ENCODE measurements around the gene ZNF195.
"Not testable (repeated sequence)": the region's sequence is repeated elsewhere in the genome, so short reads cannot be mapped to it uniquely, and the experiment has no call there.

The ZNF195 gene

GRCh38 chr11:3378426-3379423 lies at the start of gene ZNF195:
Gene ZNF195 (minus strand): TSS chr11:3379146. CDS start chr11:3379040, 106 bp downstream.
- peak; percentile 96 for DNase-seq

- DNase-seq, result not testable (repeated sequence)
These were observed 49.1 kb upstream of the ZNF195 start for GRCh38 chr11:3428076-3428475.

GRCh38 chr11:3426541-3426940 lies 47.6 kb upstream of the ZNF195 start:
- DNase-seq, result not testable (repeated sequence)

- DNase-seq, result not testable (repeated sequence)
These were observed 45.0 kb upstream of the ZNF195 start for GRCh38 chr11:3423928-3424327.

GRCh38 chr11:3423138-3423731 lies 44.3 kb upstream of the ZNF195 start:
- DNase-seq, result not testable (repeated sequence)

DNA sequence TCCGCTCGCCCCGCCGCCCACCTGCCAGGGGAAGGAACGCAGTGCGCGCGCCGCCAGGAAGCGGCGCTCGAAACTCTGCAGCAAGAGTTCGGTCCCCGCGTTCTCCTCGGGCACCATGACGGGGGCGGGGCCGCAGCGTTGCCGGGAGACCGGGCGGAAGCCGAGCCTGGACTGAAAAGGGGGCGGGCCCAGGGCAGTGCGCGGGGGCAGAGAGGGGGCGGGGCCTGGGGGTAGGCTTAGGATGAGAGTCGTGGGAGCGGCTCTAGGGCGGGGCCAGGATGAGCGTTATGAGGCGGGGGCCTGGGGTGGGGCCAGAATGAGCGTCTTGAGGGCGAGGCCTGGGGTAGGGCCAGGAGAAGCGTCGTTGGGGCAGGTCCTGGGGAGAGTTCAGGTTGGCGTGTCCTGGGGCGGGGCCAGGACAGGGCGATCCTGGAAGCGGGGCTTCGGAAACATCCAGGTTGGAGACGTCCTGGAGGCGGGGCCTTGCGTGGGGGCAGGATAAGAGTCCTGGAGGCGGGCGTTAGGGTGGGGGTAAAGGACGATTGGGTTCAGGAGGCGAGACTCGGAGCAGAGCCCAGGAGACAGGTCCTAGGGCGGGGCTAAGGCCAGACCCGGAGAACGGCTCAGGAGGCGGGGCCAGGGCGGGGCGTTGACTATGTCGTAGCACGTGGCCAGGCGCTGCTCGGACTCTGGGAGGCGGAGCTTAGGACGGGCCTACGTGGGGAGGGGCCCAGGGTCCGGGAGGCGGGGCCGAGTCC lies 43.6 kb upstream of the ZNF195 start:
- peak; percentile 96 for DNase-seq

DNA sequence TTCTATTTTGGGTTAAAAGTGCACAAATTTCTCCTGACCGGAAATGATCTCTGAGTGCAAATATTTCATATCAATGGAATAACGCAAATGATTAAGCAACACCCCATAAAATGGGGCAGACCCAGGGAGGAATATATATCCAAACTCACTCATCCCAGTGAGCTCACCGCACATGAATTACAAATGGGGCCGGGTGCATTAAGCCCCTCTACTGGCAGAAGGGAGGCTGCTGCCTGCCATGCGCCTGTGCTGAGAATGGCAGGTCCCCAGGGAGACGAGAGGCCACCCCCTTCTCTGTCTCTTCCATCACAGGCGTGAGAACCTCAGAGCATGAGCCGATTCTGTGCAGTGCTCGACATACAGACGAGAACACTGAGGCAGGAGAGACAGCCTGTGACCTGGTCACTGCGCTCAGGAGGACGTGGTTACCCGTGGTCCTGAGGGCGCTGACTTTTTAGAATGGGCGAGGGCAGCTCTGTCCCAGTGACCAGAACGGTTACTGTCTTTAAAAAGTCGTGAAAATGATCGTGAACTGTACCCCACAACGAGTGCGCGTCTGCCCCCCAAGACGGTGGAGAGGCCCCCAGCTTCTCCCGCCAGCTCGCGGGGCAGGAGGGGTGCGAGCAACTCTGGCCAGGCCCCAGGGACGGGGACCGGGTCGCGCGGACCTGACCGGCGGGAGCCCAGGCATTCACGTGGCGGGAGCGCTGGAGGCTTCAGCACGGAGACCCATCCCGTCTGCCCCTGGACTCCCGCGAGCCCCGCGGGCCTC lies 42.8 kb upstream of the ZNF195 start:
- DNase-seq, result peak; percentile 59

DNA sequence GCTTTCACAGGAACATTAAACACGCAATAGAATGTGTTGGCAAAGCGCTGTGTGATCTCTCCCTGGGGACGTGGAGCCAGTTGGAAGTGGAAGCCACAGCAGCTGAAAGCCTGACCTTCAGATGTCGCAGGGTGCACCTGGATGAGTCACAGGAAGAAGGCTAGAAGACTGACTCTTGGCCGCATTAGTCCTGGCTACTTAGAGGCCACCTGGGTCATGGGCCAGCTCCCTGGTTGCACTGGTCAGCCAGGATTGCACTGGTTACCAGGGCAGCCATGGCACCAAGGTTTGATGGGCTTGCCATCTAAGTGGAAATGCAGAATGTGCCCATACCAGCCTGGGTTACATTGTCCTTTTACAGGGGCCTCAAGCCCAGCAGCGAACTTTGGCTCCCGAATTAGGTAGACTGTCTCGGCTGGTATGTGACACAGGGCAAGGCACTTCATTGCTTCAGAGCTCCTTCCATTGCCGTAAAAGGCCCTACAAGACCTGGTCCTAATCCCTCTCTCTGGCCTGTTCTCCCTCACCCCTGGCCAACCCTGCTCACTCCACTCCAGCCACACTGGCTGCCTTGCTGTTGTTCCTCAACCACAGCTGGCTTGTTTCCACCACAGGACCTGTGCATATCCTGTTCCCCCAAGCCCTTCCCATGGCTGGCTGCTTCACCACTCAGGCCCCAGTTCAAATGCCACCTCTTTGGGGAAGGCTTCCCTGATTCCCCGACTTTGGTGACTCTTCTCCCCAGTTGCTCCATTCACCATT lies 41.5 kb upstream of the ZNF195 start:
- not testable (repeated sequence) for DNase-seq

- DNase-seq, result not testable (repeated sequence)
These were observed 40.5 kb upstream of the ZNF195 start for GRCh38 chr11:3419496-3419895.

GRCh38 chr11:3417047-3417446 lies 38.1 kb upstream of the ZNF195 start:
- DNase-seq, result peak; percentile 68

GRCh38 chr11:3415301-3415700 lies 36.4 kb upstream of the ZNF195 start:
- DNase-seq, result not testable (repeated sequence)

GRCh38 chr11:3413666-3414065 lies 34.7 kb upstream of the ZNF195 start:
- DNase-seq, result not testable (repeated sequence)

GRCh38 chr11:3412837-3413236 lies 33.9 kb upstream of the ZNF195 start:
- DNase-seq, result no peak

GRCh38 chr11:3408722-3409121 lies 29.8 kb upstream of the ZNF195 start:
- DNase-seq, result peak; percentile 89

- not testable (repeated sequence) for DNase-seq
These were observed 29.2 kb upstream of the ZNF195 start for GRCh38 chr11:3408058-3408605.

- DNase-seq, result not testable (repeated sequence)
These were observed 28.0 kb upstream of the ZNF195 start for GRCh38 chr11:3406937-3407336.

DNA sequence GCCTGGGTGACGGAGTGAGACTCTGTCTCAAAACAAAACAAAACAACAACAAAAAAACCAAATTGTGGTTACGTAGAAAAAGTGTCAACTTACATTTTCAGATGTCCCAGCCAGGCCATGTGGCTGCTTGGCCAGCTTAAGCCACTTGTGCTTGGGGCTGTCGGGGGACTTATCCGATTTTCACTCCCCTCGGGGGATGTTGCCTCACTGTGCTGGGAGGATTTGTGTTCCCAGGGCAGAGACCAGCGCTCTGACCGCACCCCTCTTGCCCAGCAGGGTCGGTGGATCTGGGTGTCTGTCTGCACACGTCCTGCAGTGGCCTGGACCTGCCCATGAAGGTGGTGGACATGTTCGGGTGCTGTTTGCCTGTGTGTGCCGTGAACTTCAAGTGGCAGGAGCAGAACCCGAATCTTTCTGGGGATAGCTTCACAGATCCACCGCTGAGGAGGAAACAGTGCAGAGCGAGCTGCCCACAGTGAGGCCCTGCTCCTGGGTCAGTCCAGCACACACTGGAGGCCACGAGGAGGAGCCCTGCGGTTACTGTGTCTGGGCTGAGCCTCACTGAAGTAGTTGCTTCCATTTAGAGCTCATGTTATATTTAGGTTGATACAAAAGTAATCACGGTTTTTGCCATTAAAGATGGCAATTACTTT lies 27.4 kb upstream of the ZNF195 start:
- not testable (repeated sequence) for DNase-seq

GRCh38 chr11:3404076-3404925 lies 25.4 kb upstream of the ZNF195 start:
- not testable (repeated sequence) for DNase-seq

DNA sequence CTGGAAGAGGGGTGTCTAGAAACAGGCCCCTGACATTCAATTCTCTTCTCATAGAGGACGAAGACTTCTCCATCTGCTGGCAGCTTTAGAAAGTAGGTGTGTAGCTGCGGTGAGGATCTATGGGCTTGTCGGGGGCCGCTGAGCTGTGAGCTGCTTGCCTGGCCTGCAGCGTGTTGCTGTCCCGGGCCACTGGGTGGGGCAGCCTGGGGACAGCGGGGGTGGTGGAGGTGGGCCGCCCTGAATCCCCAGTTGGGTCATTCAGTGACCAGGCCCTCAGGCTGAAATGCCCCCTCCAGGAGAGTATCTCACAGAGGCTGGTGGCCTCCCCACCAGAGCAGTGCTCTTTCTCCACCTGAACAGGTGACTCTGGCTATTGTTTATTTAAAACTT lies 23.9 kb upstream of the ZNF195 start:
- not testable (repeated sequence) for DNase-seq

Data from activated CD8-positive, alpha-beta memory T cell treated with anti-CD3 and anti-CD28 coated beads, Interleukin-2, amount 50 U/mL, for 48 hours (primary cell).